NCI-H2227 treated with DMSO at 0.1 percent for 48 hours (cell line): Measurements from ENCODE around the gene SERHL2.
A peak's percentile ranks its signal among the peaks of the same experiment; 100 is the strongest.
"Not testable (repeated sequence)": the region's sequence is repeated elsewhere in the genome, so short reads cannot be mapped to it uniquely, and the experiment has no call there.

ENCODE experiments used
- DNase-seq: peaks from one replicate; lab custom pipeline; 2025; lab: John Stamatoyannopoulos, UW

The SERHL2 gene

GRCh38 chr22:42607641-42608040 lies 53.9 kb downstream of the SERHL2 start:
- DNase-seq: not testable (repeated sequence)

GRCh38 chr22:42608136-42608822 lies 54.5 kb downstream of the SERHL2 start:
- DNase-seq: no peak

- DNase-seq: peak; percentile 74
Observed at GRCh38 chr22:42608823-42609361, 55.1 kb downstream of the SERHL2 start.

GRCh38 chr22:42610186-42610585 lies 56.4 kb downstream of the SERHL2 start:
- no peak for DNase-seq

- no peak for DNase-seq
Observed at GRCh38 chr22:42611051-42611450, 57.3 kb downstream of the SERHL2 start.

- no peak for DNase-seq
Observed at GRCh38 chr22:42612336-42612735, 58.6 kb downstream of the SERHL2 start.

GRCh38 chr22:42613872-42614301 lies 60.1 kb downstream of the SERHL2 start:
- no peak for DNase-seq

- DNase-seq: peak; percentile 96
Observed at GRCh38 chr22:42614312-42615091, 60.7 kb downstream of the SERHL2 start, which contains the start of gene POLDIP3. POLDIP3 (minus strand) TSS chr22:42614883; CDS start chr22:42614857, 26 bp downstream.

GRCh38 chr22:42615092-42615859 lies 61.5 kb downstream of the SERHL2 start:
- peak; percentile 96 for DNase-seq

GRCh38 chr22:42615860-42616175 lies 62.1 kb downstream of the SERHL2 start:
- DNase-seq: not testable (repeated sequence)

- DNase-seq: no peak
Observed at GRCh38 chr22:42617155-42617983, 63.6 kb downstream of the SERHL2 start.

GRCh38 chr22:42619261-42620063 lies 65.7 kb downstream of the SERHL2 start:
- no peak for DNase-seq

GRCh38 chr22:42620084-42620483 lies 66.3 kb downstream of the SERHL2 start:
- no peak for DNase-seq

- DNase-seq: peak; percentile 8
Observed at GRCh38 chr22:42621505-42622002, 67.8 kb downstream of the SERHL2 start.

GRCh38 chr22:42622061-42622710 lies 68.4 kb downstream of the SERHL2 start:
- DNase-seq: no peak

GRCh38 chr22:42623301-42623751 lies 69.6 kb downstream of the SERHL2 start:
- no peak for DNase-seq
